ENCODE data around the gene PSD. TPM values are rescaled to one million over a fixed set of nuclear protein-coding genes. Genes with fewer than 3 reads are reported as not detected.

Gene PSD
- total RNA-seq, 4 donors from 2014 or later = 0.22 to 3.4 (median 0.93) TPM

DNA sequence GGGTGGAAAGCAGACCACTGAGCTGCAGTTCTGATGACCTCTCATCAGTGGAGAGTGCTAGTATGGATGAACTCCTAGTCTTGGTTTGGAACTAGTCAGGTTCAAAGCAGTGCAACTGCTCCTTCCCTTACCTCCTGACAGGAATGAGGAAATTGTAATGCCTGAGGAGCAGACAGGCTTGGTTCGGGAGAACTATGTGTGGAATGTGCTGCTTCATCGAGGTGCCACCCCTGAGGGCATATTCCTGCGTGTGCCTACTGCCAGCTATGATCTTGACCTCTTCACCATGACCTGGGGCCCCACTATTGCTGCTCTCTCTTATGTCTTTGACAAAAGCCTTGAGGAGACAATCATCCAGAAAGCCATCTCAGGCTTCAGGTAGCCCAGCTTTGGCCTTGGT lies 50.5 kb downstream of the PSD start:
- Histone ChIP-seq H3K27me3 (no peaks in the 10 kb centered on the region), H3K27ac (no peak overlapping the region), H3K36me3 (peaks cover 60 to 100% (median 70%) of the 10 kb centered on the region in 3 donors), H3K4me1 (no peaks in the 10 kb centered on the region), H3K4me3 (no peak overlapping the region), H3K9me3 (peaks cover 0 to 5% (median 0%) of the 10 kb centered on the region in 3 donors)
- no peak for DNase-seq
- WGBS, 2 donors = 51 to 60% methylated on average over 3 of the region's 3 CpGs
- intact Hi-C loops (cut with DNase I) = no loop called here
- TF ChIP-seq, protein P1, sequence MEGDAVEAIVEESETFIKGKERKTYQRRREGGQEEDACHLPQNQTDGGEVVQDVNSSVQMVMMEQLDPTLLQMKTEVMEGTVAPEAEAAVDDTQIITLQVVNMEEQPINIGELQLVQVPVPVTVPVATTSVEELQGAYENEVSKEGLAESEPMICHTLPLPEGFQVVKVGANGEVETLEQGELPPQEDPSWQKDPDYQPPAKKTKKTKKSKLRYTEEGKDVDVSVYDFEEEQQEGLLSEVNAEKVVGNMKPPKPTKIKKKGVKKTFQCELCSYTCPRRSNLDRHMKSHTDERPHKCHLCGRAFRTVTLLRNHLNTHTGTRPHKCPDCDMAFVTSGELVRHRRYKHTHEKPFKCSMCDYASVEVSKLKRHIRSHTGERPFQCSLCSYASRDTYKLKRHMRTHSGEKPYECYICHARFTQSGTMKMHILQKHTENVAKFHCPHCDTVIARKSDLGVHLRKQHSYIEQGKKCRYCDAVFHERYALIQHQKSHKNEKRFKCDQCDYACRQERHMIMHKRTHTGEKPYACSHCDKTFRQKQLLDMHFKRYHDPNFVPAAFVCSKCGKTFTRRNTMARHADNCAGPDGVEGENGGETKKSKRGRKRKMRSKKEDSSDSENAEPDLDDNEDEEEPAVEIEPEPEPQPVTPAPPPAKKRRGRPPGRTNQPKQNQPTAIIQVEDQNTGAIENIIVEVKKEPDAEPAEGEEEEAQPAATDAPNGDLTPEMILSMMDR (IDR thresholded peaks at IDR 0.05) = no peak
- no peak for TF ChIP-seq POLR2A (IDR thresholded peaks at IDR 0.05)

DNA sequence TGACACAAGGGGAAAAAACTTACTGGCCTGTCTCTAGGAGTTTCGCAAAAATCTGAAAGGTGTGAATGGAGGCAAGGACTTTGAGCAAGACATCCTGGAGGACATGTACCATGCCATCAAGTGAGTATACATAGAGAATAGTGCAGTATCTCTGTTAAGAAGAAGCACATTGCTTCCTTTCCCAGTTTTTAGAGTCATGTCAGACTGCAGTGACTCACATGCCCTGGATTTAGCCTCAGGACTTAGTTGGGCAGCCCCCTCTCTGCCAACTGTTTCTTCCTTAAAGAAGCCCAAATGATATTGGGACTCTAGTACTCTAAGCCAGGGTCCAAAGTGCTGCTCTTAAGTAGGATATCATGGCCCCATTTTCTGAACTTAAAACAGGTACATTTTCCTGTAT lies 51.1 kb downstream of the PSD start:
- Histone ChIP-seq H3K27ac (no peak overlapping the region), H3K9me3 (peaks cover 0 to 5% (median 0%) of the 10 kb centered on the region in 3 donors), H3K4me1 (no peaks in the 10 kb centered on the region), H3K4me3 (no peak overlapping the region), H3K27me3 (no peaks in the 10 kb centered on the region), H3K36me3 (peaks cover 62 to 100% (median 69%) of the 10 kb centered on the region in 3 donors)
- DNase-seq = no peak
- intact Hi-C loops (cut with DNase I) = no loop called here
- WGBS, 2 donors = 80 to 89% methylated on average over 1 of the region's 1 CpG
- TF ChIP-seq POLR2A (IDR thresholded peaks at IDR 0.05) = no peak
- TF ChIP-seq, protein P1 (IDR thresholded peaks at IDR 0.05) = no peak

DNA sequence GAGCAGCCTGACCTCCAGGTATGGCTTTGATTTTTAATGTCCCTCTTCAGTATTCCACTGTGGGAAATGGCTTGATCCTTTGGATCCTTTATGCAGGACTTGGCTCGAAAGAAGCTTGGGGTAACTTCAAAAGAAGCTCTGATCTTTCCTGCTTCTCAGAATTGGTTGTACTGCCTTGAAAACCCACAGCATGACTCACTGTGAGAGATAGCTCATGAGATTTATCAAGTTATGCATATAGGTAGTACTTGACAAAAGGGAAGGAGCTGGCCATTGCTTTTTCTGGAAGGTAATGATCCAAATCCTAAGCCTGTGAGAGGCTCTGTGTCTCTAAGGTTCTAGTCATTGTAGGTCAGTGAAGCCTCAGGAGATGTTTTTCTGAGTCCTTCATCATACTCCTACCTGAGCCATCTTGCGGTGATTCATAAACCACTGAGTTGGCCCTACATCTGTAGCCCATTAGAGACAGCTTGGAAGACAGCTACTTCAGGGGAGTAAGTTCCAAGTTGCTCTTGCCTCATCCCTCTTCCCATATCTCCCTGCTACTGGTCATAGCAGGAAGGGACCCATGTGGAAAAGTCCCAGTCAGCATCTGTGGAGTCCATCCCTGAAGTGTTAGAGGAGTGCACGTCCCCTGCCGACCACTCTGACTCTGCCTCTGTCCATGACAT lies 59.7 kb downstream of the PSD start:
- peaks cover 29 to 100% (median 36%) of the 10 kb centered on the region in 3 donors for H3K36me3 ChIP-seq
- H3K9me3 ChIP-seq = no peaks in the 10 kb centered on the region
- no peaks in the 10 kb centered on the region for H3K27me3 ChIP-seq
- H3K4me3 ChIP-seq = no peak overlapping the region
- 89 to 96% methylated on average over 3 to 4 of the region's 4 CpGs for WGBS, 2 donors
- intact Hi-C loops (cut with DNase I) = no loop called here
- no peaks in the 10 kb centered on the region for H3K4me1 ChIP-seq
- no peak overlapping the region for H3K27ac ChIP-seq
- DNase-seq = no peak
- TF ChIP-seq POLR2A (IDR thresholded peaks at IDR 0.05) = no peak

GRCh38 chr10:102354451-102354850 lies 64.1 kb downstream of the PSD start:
- intact Hi-C loops (cut with DNase I) = loop anchor here (5.0 kb wide), 1 partner anchor 127 kb away; the partner anchor contains the start of gene ELOVL3
- peaks cover 18 to 99% (median 23%) of the 10 kb centered on the region in 3 donors for H3K36me3 ChIP-seq
- no peaks in the 10 kb centered on the region for H3K4me1 ChIP-seq
- no peak for DNase-seq
- H3K4me3 ChIP-seq = no peak overlapping the region
- 91 to 93% methylated on average over 3 of the region's 3 CpGs for WGBS, 2 donors
- H3K9me3 ChIP-seq = no peaks in the 10 kb centered on the region
- TF ChIP-seq, protein P1 (IDR thresholded peaks at IDR 0.05) = no peak
- no peak for TF ChIP-seq POLR2A (IDR thresholded peaks at IDR 0.05)
- no peak overlapping the region for H3K27ac ChIP-seq
- no peaks in the 10 kb centered on the region for H3K27me3 ChIP-seq

Small RNA genes lying within 50 kb of the gene (small RNA-seq; reads per million reads assigned to genes)
- gene MIR146B = 1,091 to 7,937 (median 5,469) reads per million in 4 donors

Other genes starting within 250 kb of the PSD start
- gene ELOVL3, start 192.5 kb downstream of the PSD start, total RNA-seq = not detected
- gene PITX3, start 177.3 kb downstream of the PSD start, total RNA-seq = not detected
- gene GBF1, start 173.3 kb downstream of the PSD start, total RNA-seq = 10 to 100 TPM; 22.5 to 39.0 (median 28.6) TPM
- gene NFKB2, start 23.1 kb downstream of the PSD start, total RNA-seq = 10 to 100 TPM; 10.7 to 20.2 (median 15.6) TPM
- gene FBXL15, start 2.1 kb upstream of the PSD start, total RNA-seq = 10 to 100 TPM; 10.6 to 20.2 (median 18.8) TPM
- 10 to 100 TPM; 16.6 to 37.6 (median 27.0) TPM for gene CUEDC2, start 13.8 kb upstream of the PSD start, total RNA-seq
- 1 to 10 TPM in 2 of 4 donors, under 1 TPM in 1, not detected in 1; 0.23 to 1.9 (median 1.1) TPM for gene C10orf95, start 32.8 kb upstream of the PSD start, total RNA-seq
- 10 to 100 TPM; 68.0 to 85.6 (median 82.3) TPM for gene ACTR1A, start 83.9 kb upstream of the PSD start, total RNA-seq
- 1 to 10 TPM; 5.0 to 8.9 (median 6.8) TPM for gene SUFU, start 85.2 kb upstream of the PSD start, total RNA-seq
- gene TRIM8, start 225.7 kb upstream of the PSD start, total RNA-seq = 10 to 100 TPM; 27.6 to 75.9 (median 48.8) TPM

All from esophagus squamous epithelium (tissue), 5 donors.